ENCODE data around the gene SWI5.
"Not testable (repeated sequence)": the region's sequence is repeated elsewhere in the genome, so short reads cannot be mapped to it uniquely, and the experiment has no call there.

SWI5 gene

GRCh38 chr9:128276008-128276573, at the start of gene SWI5:
SWI5 (plus strand) TSS chr9:128276276.
- DNase-seq (ENCODE audit: low spot score), result peak; percentile 93

- no peak for DNase-seq (ENCODE audit: low spot score)
These were observed 49.7 kb upstream of the SWI5 start for GRCh38 chr9:128226412-128226801.

GRCh38 chr9:128230897-128231296, 45.2 kb upstream of the SWI5 start:
- not testable (repeated sequence) for DNase-seq (ENCODE audit: low spot score)

- DNase-seq (ENCODE audit: low spot score), result no peak
These were observed 44.2 kb upstream of the SWI5 start for GRCh38 chr9:128231638-128232527.

GRCh38 chr9:128232528-128233428, 43.3 kb upstream of the SWI5 start:
- no peak for DNase-seq (ENCODE audit: low spot score)

GRCh38 chr9:128233817-128234406, 42.2 kb upstream of the SWI5 start:
- DNase-seq (ENCODE audit: low spot score), result no peak

GRCh38 chr9:128242124-128242523, 34.0 kb upstream of the SWI5 start:
- DNase-seq (ENCODE audit: low spot score), result no peak

- no peak for DNase-seq (ENCODE audit: low spot score)
These were observed 33.3 kb upstream of the SWI5 start for GRCh38 chr9:128242828-128243214.

- DNase-seq (ENCODE audit: low spot score), result no peak
These were observed 32.7 kb upstream of the SWI5 start for GRCh38 chr9:128243215-128244018.

- DNase-seq (ENCODE audit: low spot score), result no peak
These were observed 31.8 kb upstream of the SWI5 start for GRCh38 chr9:128244091-128244836.

GRCh38 chr9:128244837-128245231, 31.2 kb upstream of the SWI5 start:
- no peak for DNase-seq (ENCODE audit: low spot score)

GRCh38 chr9:128245421-128246151, 30.5 kb upstream of the SWI5 start:
- DNase-seq (ENCODE audit: low spot score), result no peak

- no peak for DNase-seq (ENCODE audit: low spot score)
These were observed 29.6 kb upstream of the SWI5 start for GRCh38 chr9:128246471-128246870.

- DNase-seq (ENCODE audit: low spot score), result no peak
These were observed 28.8 kb upstream of the SWI5 start for GRCh38 chr9:128247226-128247803.

GRCh38 chr9:128249558-128249907, 26.5 kb upstream of the SWI5 start:
- DNase-seq (ENCODE audit: low spot score), result no peak

GRCh38 chr9:128249908-128250838, 25.9 kb upstream of the SWI5 start:
- peak; percentile 93 for DNase-seq (ENCODE audit: low spot score)

- no peak for DNase-seq (ENCODE audit: low spot score)
These were observed 25.0 kb upstream of the SWI5 start for GRCh38 chr9:128250839-128251731.

- no peak for DNase-seq (ENCODE audit: low spot score)
These were observed 24.4 kb upstream of the SWI5 start for GRCh38 chr9:128251732-128252100.
